Posterior vena cava (tissue), 2 donors: ENCODE measurements around the gene UBE2G1. TPM values are rescaled to one million over a fixed set of nuclear protein-coding genes. Genes with fewer than 3 reads are reported as not detected.
"Not testable (repeated sequence)": the region's sequence is repeated elsewhere in the genome, so short reads cannot be mapped to it uniquely, and the experiment has no call there.

Experiments
- DNase-seq: peaks from one replicate; pipeline ENCODE4 v3.0.0-alpha.2; 2020; ENCODE audit warnings: low spot score
- intact Hi-C, 2 donors: fragments of 100-400 bp; cut with DNase I; formaldehyde crosslinking; loops; one replicate each; pipeline versions ENCODE4 v1.14.1 to v1.14.2; 2022 to 2023
- total RNA-seq, 2 donors: library from RNA; stranded (reverse); fragmentation: NEBNext Ultra II Directional; extraction: Animal tissue kit (Norgen Biotek cat#: 25700); gene quantifications; one replicate each; pipeline ENCODE4 v1.2.1, GENCODE V29; 2021
- donor health status: DM: yes; HTN: yes; CAD: no.
- donor health status: DM: yes; HTN: yes; CAD: no.

The UBE2G1 gene
- total RNA-seq, 2 donors from 2014 or later: 53.4 to 57.0 TPM

GRCh38 chr17:4378626-4379025, 12.2 kb upstream of the UBE2G1 start:
- intact Hi-C loops: no loop called here
- DNase-seq: no peak

GRCh38 chr17:4377247-4377646, 10.8 kb upstream of the UBE2G1 start:
- intact Hi-C loops, DNase-seq: not testable (repeated sequence)

- intact Hi-C loops: not testable (repeated sequence)
- peak; percentile 47 for DNase-seq
Measured at GRCh38 chr17:4375796-4376440, 9.4 kb upstream of the UBE2G1 start.

GRCh38 chr17:4375039-4375748, 8.7 kb upstream of the UBE2G1 start:
- intact Hi-C loops: no loop called here
- peak; percentile 5 for DNase-seq

GRCh38 chr17:4369557-4370230, 3.2 kb upstream of the UBE2G1 start:
- DNase-seq: no peak
- intact Hi-C loops: no loop called here

- intact Hi-C loops: no loop called here
- no peak for DNase-seq
Measured at GRCh38 chr17:4368341-4368740, 1.9 kb upstream of the UBE2G1 start.

- DNase-seq, intact Hi-C loops: not testable (repeated sequence)
Measured at GRCh38 chr17:4367177-4367576, 702 bp upstream of the UBE2G1 start.

- intact Hi-C loops: no loop called here
- DNase-seq: peak; percentile 82
Measured at GRCh38 chr17:4365628-4366326, 698 bp downstream of the UBE2G1 start.

- intact Hi-C loops: no loop called here
- peak; percentile 97 for DNase-seq
Measured at GRCh38 chr17:4365103-4365627, 1.3 kb downstream of the UBE2G1 start.

GRCh38 chr17:4364622-4365041, 1.8 kb downstream of the UBE2G1 start:
- no peak for DNase-seq
- intact Hi-C loops: no loop called here

- intact Hi-C loops: no loop called here
- DNase-seq: no peak
Measured at GRCh38 chr17:4362141-4362540, 4.3 kb downstream of the UBE2G1 start.

GRCh38 chr17:4358154-4358553, 8.3 kb downstream of the UBE2G1 start:
- intact Hi-C loops: loop anchor here in 1 of 2 donors (10.0 kb wide), 1 partner anchor 53 kb away; no protein-coding TSS in a partner anchor
- DNase-seq: no peak

- DNase-seq: no peak
- intact Hi-C loops: loop anchor here in 1 of 2 donors (10.0 kb wide), 1 partner anchor 53 kb away; no protein-coding TSS in a partner anchor
Measured at GRCh38 chr17:4357671-4358070, 8.8 kb downstream of the UBE2G1 start.

- intact Hi-C loops: loop anchor here in 1 of 2 donors (10.0 kb wide), 1 partner anchor 52 kb away; no protein-coding TSS in a partner anchor
- DNase-seq: no peak
Measured at GRCh38 chr17:4357030-4357628, 9.3 kb downstream of the UBE2G1 start.

GRCh38 chr17:4354862-4355514, 11.5 kb downstream of the UBE2G1 start:
- intact Hi-C loops: loop anchor here in 1 of 2 donors (10.0 kb wide), 1 partner anchor 50 kb away; no protein-coding TSS in a partner anchor
- no peak for DNase-seq

- DNase-seq: no peak
- intact Hi-C loops: loop anchor here in 1 of 2 donors (10.0 kb wide), 1 partner anchor 49 kb away; no protein-coding TSS in a partner anchor
Measured at GRCh38 chr17:4354206-4354605, 12.3 kb downstream of the UBE2G1 start.

GRCh38 chr17:4350214-4350613, 16.3 kb downstream of the UBE2G1 start:
- intact Hi-C loops: loop anchor here in 1 of 2 donors (10.0 kb wide), 1 partner anchor 45 kb away; no protein-coding TSS in a partner anchor
- not testable (repeated sequence) for DNase-seq

GRCh38 chr17:4345581-4346252, 20.8 kb downstream of the UBE2G1 start:
- DNase-seq: no peak
- intact Hi-C loops: no loop called here
